Fibroblast of gingiva (primary cell): ENCODE results near the gene DOK4.
A peak's percentile ranks its signal among the peaks of the same experiment; 100 is the strongest.

Experiments
- DNase-seq: peaks from one replicate; pipeline ENCODE4 v3.0.0-alpha.2; 2011; ENCODE audit warnings: low read depth

DOK4 gene

GRCh38 chr16:57485916-57486857 lies at the start of gene DOK4:
DOK4 (minus strand) TSS chr16:57486493; CDS start chr16:57479507, 6,986 bp downstream.
- DNase-seq: peak; percentile 54

GRCh38 chr16:57535680-57536305 lies 49.5 kb upstream of the DOK4 start:
- peak; percentile 91 for DNase-seq

GRCh38 chr16:57534881-57535658 lies 48.8 kb upstream of the DOK4 start:
- no peak for DNase-seq

GRCh38 chr16:57534337-57534880 lies 48.1 kb upstream of the DOK4 start:
- no peak for DNase-seq

- DNase-seq: no peak
Measured at GRCh38 chr16:57533431-57534336, 47.4 kb upstream of the DOK4 start.

- no peak for DNase-seq
Measured at GRCh38 chr16:57532266-57532625, 46.0 kb upstream of the DOK4 start.

GRCh38 chr16:57531635-57532265 lies 45.5 kb upstream of the DOK4 start:
- DNase-seq: no peak

GRCh38 chr16:57531253-57531575 lies 44.9 kb upstream of the DOK4 start:
- DNase-seq: no peak

- DNase-seq: no peak
Measured at GRCh38 chr16:57530522-57531252, 44.4 kb upstream of the DOK4 start.

- no peak for DNase-seq
Measured at GRCh38 chr16:57530104-57530521, 43.8 kb upstream of the DOK4 start.

GRCh38 chr16:57529391-57530103 lies 43.3 kb upstream of the DOK4 start:
- no peak for DNase-seq

GRCh38 chr16:57528499-57529390 lies 42.5 kb upstream of the DOK4 start:
- no peak for DNase-seq

- no peak for DNase-seq
Measured at GRCh38 chr16:57527610-57528360, 41.5 kb upstream of the DOK4 start.

- no peak for DNase-seq
Measured at GRCh38 chr16:57527027-57527426, 40.7 kb upstream of the DOK4 start.

GRCh38 chr16:57526498-57526897 lies 40.2 kb upstream of the DOK4 start:
- no peak for DNase-seq

GRCh38 chr16:57525761-57526160 lies 39.5 kb upstream of the DOK4 start:
- no peak for DNase-seq

GRCh38 chr16:57522960-57523359 lies 36.7 kb upstream of the DOK4 start:
- no peak for DNase-seq
